K562 (cell line): ENCODE results near the gene FGGY. TPM values are rescaled to one million over a fixed set of nuclear protein-coding genes. Genes with fewer than 3 reads are reported as not detected.

Experiments used
- ATF3 ChIP-seq, 2 experiments: fragments of 450-650 bp in 1 of 2; sonication (generic) in 1 of 2; formaldehyde crosslinking in 1 of 2; IDR thresholded peaks in 1 of 2; conservative IDR thresholded peaks in 1 of 2; 2 replicates each; pipeline versions ENCODE4 v1.6.1 to v1.8.1; 2016 to 2023; ENCODE audit warnings: mild to moderate bottlenecking in 2 of 2, moderate library complexity in 2 of 2, inconsistent platforms in 1 of 2, missing genetic modification reagents in 1 of 2
- CREB3 ChIP-seq: fragments of 450-650 bp; conservative IDR thresholded peaks from 2 replicates; pipeline ENCODE4 v1.6.1; 2016; ENCODE audit warnings: missing genetic modification characterization, low read depth, mild to moderate bottlenecking, missing compliant biosample characterization, moderate library complexity
- E4F1 ChIP-seq: fragments of 250-450 bp; sonication (Bioruptor Pico); IDR thresholded peaks from 2 replicates; pipeline ENCODE4 v1.5.0; 2021; ENCODE audit warnings: mild to moderate bottlenecking, borderline replicate concordance
- ETV5 ChIP-seq: sonication (generic); formaldehyde crosslinking; IDR thresholded peaks from 2 replicates; pipeline ENCODE4 v1.4.0; 2020; ENCODE audit warnings: low read depth, mild to moderate bottlenecking, missing genetic modification reagents
- FUS ChIP-seq: fragments of 200-400 bp; formaldehyde crosslinking; optimal IDR thresholded peaks from 2 replicates; pipeline ENCODE3; 2017; ENCODE audit warnings: low read depth, low read length
- HSF4 ChIP-seq: fragments of 250-450 bp; sonication (Bioruptor Pico); IDR thresholded peaks from 2 replicates; pipeline ENCODE4 v2.1.2; 2022; ENCODE audit warnings: mild to moderate bottlenecking, moderate library complexity, borderline replicate concordance
- MTA2 ChIP-seq: fragments of 450-650 bp; IDR thresholded peaks from 2 replicates; pipeline ENCODE4 v1.6.1; 2016; ENCODE audit warnings: low read depth
- NBN ChIP-seq: fragments of 450-650 bp; IDR thresholded peaks from 2 replicates; pipeline ENCODE4 v1.6.1; 2016; ENCODE audit warnings: low read depth, mild to moderate bottlenecking
- NFE2 ChIP-seq: IDR thresholded peaks from 2 replicates; pipeline ENCODE4 v1.6.1; 2014; ENCODE audit warnings: antibody characterized with exemption, low read depth
- NFIC ChIP-seq: fragments of 450-650 bp; IDR thresholded peaks from 2 replicates; pipeline ENCODE4 v1.6.1; 2017; ENCODE audit warnings: mild to moderate bottlenecking, inconsistent platforms
- PBX2 ChIP-seq, 2 experiments: IDR thresholded peaks in 1 of 2; conservative IDR thresholded peaks in 1 of 2; 2 replicates each; pipeline ENCODE4 v1.6.1; 2016; ENCODE audit warnings: low read depth in 2 of 2, mild to moderate bottlenecking in 1 of 2, missing compliant biosample characterization in 1 of 2, missing genetic modification characterization in 1 of 2, moderate library complexity in 1 of 2
- POLR2AphosphoS2 ChIP-seq: IDR thresholded peaks from 2 replicates; pipeline ENCODE4 v1.6.1; 2012; ENCODE audit warnings: low read length, improper control_type of control experiment
- POLR3A ChIP-seq: IDR thresholded peaks from 2 replicates; pipeline ENCODE4 v1.6.1; 2011; ENCODE audit warnings: borderline replicate concordance, mild to moderate bottlenecking, moderate library complexity; ENCODE audit not compliant: insufficient read length, insufficient read depth; ENCODE audit errors: extremely low read depth
- SMARCA5 ChIP-seq: fragments of 450-650 bp; IDR thresholded peaks from 2 replicates; pipeline ENCODE4 v1.6.1; 2016
- SMARCE1 ChIP-seq: fragments of 450-650 bp; IDR thresholded peaks from 2 replicates; pipeline ENCODE4 v1.7.1; 2016; ENCODE audit warnings: mild to moderate bottlenecking
- TBP ChIP-seq: optimal IDR thresholded peaks from 2 replicates; pipeline ENCODE3; 2011; ENCODE audit warnings: low read depth, low read length, improper control_type of control experiment
- TFAM ChIP-seq: fragments of 250-450 bp; sonication (Bioruptor Pico); conservative IDR thresholded peaks from 2 replicates; pipeline ENCODE4 v1.5.0; 2021; ENCODE audit warnings: mild to moderate bottlenecking, moderate library complexity
- ZNF121 ChIP-seq: sonication (generic); formaldehyde crosslinking; conservative IDR thresholded peaks from 2 replicates; pipeline ENCODE4 v1.8.0; 2022; ENCODE audit warnings: missing genetic modification reagents
- ZNF224 ChIP-seq: sonication (generic); formaldehyde crosslinking; IDR thresholded peaks from 2 replicates; pipeline ENCODE4 v1.8.0; 2022; ENCODE audit warnings: mild to moderate bottlenecking, missing genetic modification reagents
- ZNF644 ChIP-seq: fragments of 200-800 bp; sonication (Bioruptor generic); IDR thresholded peaks from 2 replicates; pipeline ENCODE4 v1.6.1; 2016; ENCODE audit warnings: low read depth, missing genetic modification characterization, missing compliant biosample characterization
- ZNF766 ChIP-seq: fragments of 200-800 bp; sonication (Bioruptor generic); conservative IDR thresholded peaks from 2 replicates; pipeline ENCODE4 v1.6.1; 2016; ENCODE audit warnings: missing genetic modification characterization, missing compliant biosample characterization
- polyA plus RNA-seq, 8 experiments: library from polyadenylated mRNA; depleted of rRNA in 4 of 8; stranded (reverse) in 5 of 8; unstranded in 3 of 8; fragments of >200 nt; fragmentation: Nextera tagmentation in 2 of 8; fragmentation: Illumina TruSeq in 1 of 8; extraction: Ambion mirVana in 2 of 8; extraction: Trizol in 1 of 8; gene quantifications; 2 replicates each; pipeline versions ENCODE4 v1.2.1 to v1.2.3, GENCODE V29; 2011 to 2014; ENCODE audit warnings: inconsistent platforms in 1 of 8, missing spikeins in 1 of 8
- total RNA-seq, 7 experiments: library from RNA; depleted of rRNA in 6 of 7; stranded (reverse); fragments of >200 nt in 6 of 7; fragmentation: Illumina TruSeq in 2 of 7; extraction: Trizol in 2 of 7; gene quantifications; 2 replicates each; pipeline versions ENCODE4 v1.2.1 to v1.2.3, GENCODE V29; 2011 to 2021; ENCODE audit warnings: low replicate concordance in 1 of 7

The FGGY gene
- total and polyA plus RNA-seq, 9 of the 15 experiments (the other 6 are each of a cell fraction or from before 2014, with no cell fraction given): 9.7 to 19.2 (median 12.6) TPM

- no peak for TF ChIP-seq E4F1
- TF ChIP-seq ETV5: no peak
- no peak for TF ChIP-seq ZNF224 (CRISPR knock-in tag)
- peak; percentile 11; the same call in 1 of the 2 replicates for TF ChIP-seq ATF3 (IDR thresholded peaks at IDR 0.05)
- no peak for TF ChIP-seq ATF3 (CRISPR knock-in tag; conservative IDR thresholded peaks at IDR 0.05)
- no peak; the same call in 1 of the 2 replicates for TF ChIP-seq ZNF766 (CRISPR knock-in tag)
- TF ChIP-seq TBP: no peak
- TF ChIP-seq ZNF644 (tag): peak; percentile 80
- no peak for TF ChIP-seq POLR2AphosphoS2
- TF ChIP-seq POLR3A: no peak
- peak; percentile 93 for TF ChIP-seq MTA2
- no peak for TF ChIP-seq FUS
- TF ChIP-seq NFIC: peak; percentile 64
- TF ChIP-seq CREB3: no peak
- no peak for TF ChIP-seq NBN
- no peak for TF ChIP-seq PBX2 (CRISPR knock-in tag; IDR thresholded peaks at IDR 0.05; ENCODE audit: low read depth)
- peak; percentile 67 for TF ChIP-seq PBX2 (tag; conservative IDR thresholded peaks at IDR 0.05; ENCODE audit: low read depth)
- peak; percentile 94; the same call in 1 of the 2 replicates for TF ChIP-seq SMARCE1
- TF ChIP-seq TFAM: no peak
- TF ChIP-seq NFE2: 0 out of 2 replicates have a peak, but pooled peaks have one; percentile 40
- TF ChIP-seq HSF4 (CRISPR knock-in tag): no peak
- no peak for TF ChIP-seq ZNF121 (CRISPR knock-in tag)
- no peak for TF ChIP-seq SMARCA5
Observed at GRCh38 chr1:59288046-59288445, 8.8 kb upstream of the FGGY start (continued).
